ENCODE results near the gene COG5.
A peak's percentile ranks its signal among the peaks of the same experiment; 100 is the strongest.

COG5 gene

GRCh38 chr7:107453388-107453787 is 110.3 kb downstream of the COG5 start:
- DNase-seq, result no peak

DNA sequence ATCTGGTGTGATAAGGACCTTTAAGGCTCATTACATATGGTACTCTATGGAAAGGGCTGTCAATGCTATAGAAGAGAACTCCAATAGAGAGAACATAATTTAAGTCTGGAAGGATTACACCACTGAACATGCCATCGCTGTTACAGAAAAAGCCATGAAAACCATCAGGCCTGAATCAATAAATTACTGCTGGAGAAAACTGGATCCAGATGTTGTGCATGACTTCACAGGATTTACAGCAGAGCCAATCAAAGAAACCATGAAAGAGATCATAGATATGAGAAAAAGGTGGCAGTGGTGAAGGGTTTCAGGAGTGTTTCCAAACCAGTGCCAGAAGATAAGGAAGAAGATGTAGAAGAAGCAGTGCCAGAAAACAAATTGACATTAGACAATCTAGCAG is 112.8 kb downstream of the COG5 start:
- DNase-seq, result no peak

- DNase-seq, result no peak
These were observed 116.7 kb downstream of the COG5 start for GRCh38 chr7:107446988-107447387.

GRCh38 chr7:107446531-107446930 is 117.2 kb downstream of the COG5 start:
- DNase-seq, result no peak

GRCh38 chr7:107442678-107443077 is 121.0 kb downstream of the COG5 start:
- no peak for DNase-seq

GRCh38 chr7:107441581-107442422 is 121.9 kb downstream of the COG5 start:
- no peak for DNase-seq

GRCh38 chr7:107439025-107439424 is 124.7 kb downstream of the COG5 start:
- no peak for DNase-seq

- DNase-seq, result no peak
These were observed 128.0 kb downstream of the COG5 start for GRCh38 chr7:107435749-107436148.

GRCh38 chr7:107432261-107432660 is 131.5 kb downstream of the COG5 start:
- DNase-seq, result no peak

GRCh38 chr7:107430057-107430456 is 133.7 kb downstream of the COG5 start:
- DNase-seq, result no peak

GRCh38 chr7:107428642-107429041 is 135.1 kb downstream of the COG5 start:
- DNase-seq, result no peak

GRCh38 chr7:107427462-107427861 is 136.3 kb downstream of the COG5 start:
- no peak for DNase-seq

DNA sequence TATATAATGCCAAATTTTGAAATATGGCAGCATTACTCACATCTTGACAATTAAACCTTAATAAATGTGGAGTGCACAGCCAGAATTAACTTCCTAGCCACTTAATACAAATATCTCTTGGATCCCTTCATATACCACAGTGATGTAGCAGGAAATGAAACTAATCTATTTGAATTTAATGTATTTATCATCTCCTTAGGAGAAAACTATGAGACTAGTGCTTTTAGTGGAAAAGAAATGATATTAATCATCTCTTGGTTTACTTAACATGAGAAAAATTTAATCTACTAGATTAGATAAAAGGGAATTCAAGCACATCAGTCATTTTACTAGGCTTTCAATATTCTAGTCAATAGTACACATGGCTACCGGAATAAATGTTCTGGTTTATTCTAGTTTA is 149.5 kb downstream of the COG5 start:
- no peak for DNase-seq

- no peak for DNase-seq
These were observed 155.4 kb downstream of the COG5 start for GRCh38 chr7:107408349-107408748.

DNA sequence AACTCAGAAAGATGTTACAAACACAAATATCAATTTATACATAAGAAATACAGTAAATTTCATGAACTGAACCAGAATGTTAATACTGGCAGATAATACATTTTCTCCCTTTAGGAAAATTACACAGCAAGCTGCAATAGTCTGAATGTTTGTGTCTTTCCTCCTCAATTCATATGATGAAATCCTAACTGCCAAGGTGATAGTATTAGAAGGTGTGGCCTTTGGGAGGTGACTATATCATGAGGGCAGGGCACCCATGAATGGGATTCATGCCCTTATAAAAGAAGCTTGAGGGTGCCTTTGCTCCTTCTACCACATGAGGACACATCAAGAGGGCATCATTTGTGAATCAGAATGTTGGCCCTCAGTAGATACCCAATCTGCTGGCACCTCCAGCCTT is 158.2 kb downstream of the COG5 start:
- peak; percentile 20 for DNase-seq

DNA sequence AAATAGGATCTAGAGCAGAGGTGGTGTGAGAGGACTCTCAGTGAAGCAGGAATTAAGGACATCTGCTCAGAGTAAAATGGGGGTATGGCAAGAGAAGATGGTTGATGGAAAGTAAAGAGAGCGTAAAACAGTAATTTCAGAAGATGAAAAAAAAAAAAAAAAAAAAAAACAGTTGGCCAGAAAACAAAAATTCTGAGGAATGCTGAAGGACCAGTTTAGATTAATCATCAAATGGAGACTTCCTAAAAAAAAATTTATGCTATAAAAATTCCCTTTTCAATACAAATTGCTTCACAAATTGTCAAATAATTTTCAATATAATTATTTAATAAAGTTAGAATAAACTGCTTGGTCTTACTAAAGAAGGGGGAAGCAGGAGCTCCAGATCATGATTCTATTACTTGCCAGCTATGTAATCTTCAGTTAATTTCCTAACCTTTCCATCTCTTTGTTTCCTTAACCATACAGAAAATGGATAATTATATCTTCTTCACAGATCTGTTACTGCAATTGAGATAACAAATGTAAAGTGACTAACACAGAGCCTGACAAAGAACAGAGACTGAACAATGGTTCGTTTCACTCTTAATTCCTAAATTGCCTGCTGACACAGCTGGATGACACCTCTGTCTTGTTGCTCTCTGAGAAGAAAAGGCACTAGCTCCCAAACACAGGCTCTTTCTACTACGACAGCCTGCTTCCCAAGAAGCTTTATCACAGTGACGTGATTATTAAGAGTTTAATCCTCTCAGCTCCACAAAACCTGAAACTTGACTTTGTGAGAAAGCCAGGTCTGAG is 158.8 kb downstream of the COG5 start:
- DNase-seq, result no peak

GRCh38 chr7:107398161-107398560 is 165.6 kb downstream of the COG5 start:
- DNase-seq, result no peak

DNA sequence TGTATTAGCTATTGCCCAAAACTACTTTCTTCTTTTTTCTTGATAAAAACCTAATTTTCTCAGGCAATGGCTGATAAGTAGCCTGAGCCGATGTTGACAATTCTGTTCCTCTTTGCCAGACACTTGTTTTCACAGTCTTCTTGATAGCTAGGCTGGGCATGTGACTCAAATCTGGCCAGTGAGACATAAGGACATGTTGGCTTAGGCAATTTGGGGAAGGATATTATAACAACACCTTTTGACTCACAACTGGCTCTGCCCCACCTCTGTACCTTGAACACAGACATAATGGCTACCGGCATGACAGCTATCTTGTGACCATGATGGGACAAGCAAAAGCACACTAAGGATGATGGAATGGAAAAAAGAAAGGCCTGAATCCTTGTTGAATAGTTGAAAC is 166.7 kb downstream of the COG5 start:
- no peak for DNase-seq

- DNase-seq, result no peak
These were observed 167.6 kb downstream of the COG5 start for GRCh38 chr7:107396081-107396480.

DNA sequence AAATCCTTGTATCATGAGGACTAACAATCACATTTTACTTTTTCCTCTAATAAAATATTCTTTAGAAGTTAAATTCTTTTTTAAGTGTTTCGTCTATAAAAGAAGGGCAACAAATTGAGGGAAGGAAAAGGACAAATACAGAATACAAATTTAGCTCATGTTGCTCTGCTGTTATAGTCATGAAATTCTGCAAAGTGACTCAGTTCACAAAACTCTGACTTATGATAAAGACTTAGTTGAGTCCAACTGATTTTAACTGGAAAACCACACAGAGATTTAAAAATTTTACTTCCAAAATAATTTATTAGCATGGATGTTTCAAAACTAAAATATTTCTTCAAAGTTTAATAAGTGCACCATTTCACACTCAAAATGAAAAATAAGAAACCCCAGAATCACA is 168.9 kb downstream of the COG5 start:
- no peak for DNase-seq

- DNase-seq, result no peak
These were observed 169.4 kb downstream of the COG5 start for GRCh38 chr7:107394276-107394675.

- no peak for DNase-seq
These were observed 170.9 kb downstream of the COG5 start for GRCh38 chr7:107392830-107393229.

DNA sequence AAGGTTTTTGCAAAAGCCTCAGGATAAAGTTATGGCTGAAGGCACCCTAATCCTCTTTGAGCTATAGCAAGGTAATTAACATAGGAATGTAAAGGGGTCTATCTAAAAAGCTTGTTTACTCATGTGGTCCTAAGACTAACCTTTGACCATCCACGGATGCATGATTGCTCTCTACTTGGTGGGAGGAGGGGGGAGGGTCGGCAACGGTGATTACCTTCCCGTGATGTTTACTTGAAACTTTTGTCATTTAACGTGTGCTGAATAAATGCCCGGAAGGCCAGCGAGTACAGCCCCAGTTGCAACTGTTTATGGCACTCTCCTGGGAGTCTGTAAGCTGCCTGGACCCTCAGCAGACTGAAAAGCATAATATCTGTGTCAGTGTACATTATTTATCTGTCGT is 172.8 kb downstream of the COG5 start:
- DNase-seq, result no peak

DNA sequence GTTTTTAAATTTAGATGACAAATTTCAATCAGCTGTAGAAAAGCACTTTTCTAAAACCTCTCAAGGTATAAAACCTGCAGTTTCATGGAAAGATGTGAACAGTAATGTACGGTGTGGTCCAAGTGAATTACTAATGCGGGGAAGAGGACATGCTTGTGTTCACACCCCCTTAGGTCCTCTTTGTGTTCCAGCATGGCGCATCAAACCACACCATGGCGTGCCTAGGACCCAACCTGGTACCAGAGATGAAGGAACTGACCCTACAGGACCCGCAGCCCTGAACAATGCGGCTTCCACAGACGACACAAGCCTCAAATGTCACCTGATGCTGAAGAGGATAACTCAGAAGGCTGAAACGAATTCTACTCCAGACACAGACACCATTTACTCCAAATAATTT is 175.1 kb downstream of the COG5 start:
- DNase-seq, result no peak
